ENCODE results near the gene TBX10. TPM values are rescaled to one million over a fixed set of nuclear protein-coding genes. Genes with fewer than 3 reads are reported as not detected.
"Not testable (repeated sequence)": the region's sequence is repeated elsewhere in the genome, so short reads cannot be mapped to it uniquely, and the experiment has no call there.

The TBX10 gene
- total and polyA plus RNA-seq, 5 donors from 2014 or later = not detected

- not testable (repeated sequence) for H3K4me1 ChIP-seq (ENCODE audit: control insufficient read depth, insufficient read depth, low read length, poor library complexity, severe bottlenecking); DNase-seq; H3K4me3 ChIP-seq (ENCODE audit: low read depth, low read length); H3K27ac ChIP-seq (ENCODE audit: insufficient read depth, low read length, poor library complexity, severe bottlenecking); H3K27ac Mint-ChIP-seq; H3K4me3 Mint-ChIP-seq; H3K27me3 ChIP-seq (ENCODE audit: control insufficient read depth, insufficient read depth, low read length); ATAC-seq (ENCODE audit: low read depth in 2 of 2); H3K36me3 Mint-ChIP-seq; H3K4me1 Mint-ChIP-seq; H3K9me3 ChIP-seq (ENCODE audit: control insufficient read depth in 2 of 2, low read length in 2 of 2); H3K36me3 ChIP-seq (ENCODE audit: control insufficient read depth, insufficient read depth, low read length); H3K9me3 Mint-ChIP-seq
- peaks cover 38% of the 10 kb centered on the region for H3K27me3 Mint-ChIP-seq
Observed at GRCh38 chr11:67597458-67597857, 42.1 kb downstream of the TBX10 start.

DNA sequence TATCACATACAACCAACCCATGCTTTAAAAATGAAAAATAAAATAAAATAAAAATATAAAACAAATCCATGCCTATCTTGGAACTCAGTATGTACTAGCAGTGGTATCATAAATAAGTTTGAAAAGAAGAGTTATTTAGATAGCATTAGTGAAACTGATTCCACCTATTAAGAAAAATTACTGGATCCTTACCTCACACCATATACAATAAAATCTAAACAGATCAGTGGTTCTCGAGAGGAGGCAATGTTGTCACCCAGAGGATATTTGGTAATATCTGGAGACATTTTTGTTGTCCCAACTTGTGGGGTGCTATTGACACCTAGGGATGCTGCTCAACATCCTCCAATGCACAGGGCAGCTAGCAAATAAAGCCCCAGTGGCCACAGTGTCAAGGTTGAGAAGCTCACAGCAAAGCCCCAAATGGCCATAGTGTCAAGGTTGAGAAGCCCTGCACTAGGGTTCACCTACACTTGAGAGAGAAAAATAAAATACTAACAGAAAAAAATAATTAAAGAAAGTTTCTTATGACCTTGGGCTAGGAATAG is 42.7 kb downstream of the TBX10 start:
- H3K27me3 ChIP-seq (ENCODE audit: control insufficient read depth, insufficient read depth, low read length) = peaks cover 4% of the 10 kb centered on the region
- no peaks in the 10 kb centered on the region for H3K36me3 ChIP-seq (ENCODE audit: control insufficient read depth, insufficient read depth, low read length)
- H3K4me3 Mint-ChIP-seq = no peak overlapping the region
- H3K4me3 ChIP-seq (ENCODE audit: low read depth, low read length) = no peak overlapping the region
- no peaks in the 10 kb centered on the region for H3K9me3 Mint-ChIP-seq
- H3K27me3 Mint-ChIP-seq = peaks cover 36% of the 10 kb centered on the region
- no peak for ATAC-seq (ENCODE audit: low read depth in 2 of 2)
- H3K27ac Mint-ChIP-seq = no peak overlapping the region
- H3K9me3 ChIP-seq (ENCODE audit: control insufficient read depth in 2 of 2, low read length in 2 of 2) = peaks cover 0 to 2% of the 10 kb centered on the region in 2 experiments
- DNase-seq = no peak
- no peak overlapping the region for H3K27ac ChIP-seq (ENCODE audit: insufficient read depth, low read length, poor library complexity, severe bottlenecking)
- H3K4me1 ChIP-seq (ENCODE audit: control insufficient read depth, insufficient read depth, low read length, poor library complexity, severe bottlenecking) = no peaks in the 10 kb centered on the region
- H3K36me3 Mint-ChIP-seq = no peaks in the 10 kb centered on the region
- peaks cover 0 to 2% (median 0%) of the 10 kb centered on the region in 4 donors for H3K4me1 Mint-ChIP-seq

- H3K4me3 ChIP-seq (ENCODE audit: low read depth, low read length) = no peak overlapping the region
- Mint-ChIP-seq H3K4me3 (no peak overlapping the region), H3K4me1 (no peaks in the 10 kb centered on the region), H3K9me3 (no peaks in the 10 kb centered on the region), H3K27ac (no peak overlapping the region), H3K36me3 (no peaks in the 10 kb centered on the region), H3K27me3 (peaks cover 15% of the 10 kb centered on the region)
- no peaks in the 10 kb centered on the region for H3K27me3 ChIP-seq (ENCODE audit: control insufficient read depth, insufficient read depth, low read length)
- ATAC-seq (ENCODE audit: low read depth in 2 of 2) (no peak), DNase-seq (no peak)
- peaks cover 0 to 2% of the 10 kb centered on the region in 2 experiments for H3K9me3 ChIP-seq (ENCODE audit: control insufficient read depth in 2 of 2, low read length in 2 of 2)
- no peaks in the 10 kb centered on the region for H3K36me3 ChIP-seq (ENCODE audit: control insufficient read depth, insufficient read depth, low read length)
- H3K4me1 ChIP-seq (ENCODE audit: control insufficient read depth, insufficient read depth, low read length, poor library complexity, severe bottlenecking) = no peaks in the 10 kb centered on the region
- no peak overlapping the region for H3K27ac ChIP-seq (ENCODE audit: insufficient read depth, low read length, poor library complexity, severe bottlenecking)
Observed at GRCh38 chr11:67594480-67594879, 45.1 kb downstream of the TBX10 start.

GRCh38 chr11:67593565-67593905 is 46.0 kb downstream of the TBX10 start:
- no peak overlapping the region for H3K27ac ChIP-seq (ENCODE audit: insufficient read depth, low read length, poor library complexity, severe bottlenecking)
- DNase-seq = no peak
- no peak overlapping the region for H3K4me3 ChIP-seq (ENCODE audit: low read depth, low read length)
- Mint-ChIP-seq H3K4me1 (no peaks in the 10 kb centered on the region), H3K36me3 (no peaks in the 10 kb centered on the region), H3K27ac (no peak overlapping the region), H3K27me3 (peaks cover 5% of the 10 kb centered on the region), H3K4me3 (no peak overlapping the region), H3K9me3 (no peaks in the 10 kb centered on the region)
- H3K36me3 ChIP-seq (ENCODE audit: control insufficient read depth, insufficient read depth, low read length) = no peaks in the 10 kb centered on the region
- peaks cover 0 to 2% of the 10 kb centered on the region in 2 experiments for H3K9me3 ChIP-seq (ENCODE audit: control insufficient read depth in 2 of 2, low read length in 2 of 2)
- ATAC-seq (ENCODE audit: low read depth in 2 of 2) = no peak
- no peaks in the 10 kb centered on the region for H3K4me1 ChIP-seq (ENCODE audit: control insufficient read depth, insufficient read depth, low read length, poor library complexity, severe bottlenecking)
- no peaks in the 10 kb centered on the region for H3K27me3 ChIP-seq (ENCODE audit: control insufficient read depth, insufficient read depth, low read length)

DNA sequence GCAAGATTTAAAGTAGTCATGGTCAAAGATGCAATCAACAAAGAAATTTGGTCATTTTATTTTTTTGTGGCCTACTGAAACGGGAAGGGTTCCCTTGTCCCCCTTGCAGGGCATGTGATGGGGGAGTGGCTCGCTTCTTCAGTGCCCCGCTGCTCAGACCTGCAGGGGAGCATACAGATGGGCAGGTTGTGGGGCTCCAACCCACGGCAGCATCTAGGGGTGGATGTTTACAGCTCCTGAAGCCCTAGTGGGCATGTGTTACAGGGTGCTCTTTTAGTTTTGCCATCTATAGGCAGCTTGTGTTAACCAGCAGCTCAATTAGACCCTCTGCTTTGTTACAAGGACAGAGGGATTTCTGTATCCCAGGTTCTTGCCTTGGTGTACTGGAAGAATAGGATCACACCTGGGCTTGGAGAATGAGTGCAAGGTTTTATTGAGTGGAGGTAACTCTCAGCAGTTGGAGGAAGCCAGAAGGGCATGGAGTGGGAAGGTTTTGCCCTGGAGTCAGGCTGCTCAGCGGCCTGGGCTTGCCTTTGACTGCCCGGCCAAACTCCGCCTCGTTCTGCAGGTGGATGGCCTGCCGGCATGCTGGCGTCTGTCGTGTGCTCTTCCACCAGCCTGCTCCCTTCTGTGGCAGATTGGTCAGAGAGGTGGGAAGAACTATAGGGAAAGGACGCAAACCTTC is 46.5 kb downstream of the TBX10 start:
- H3K36me3 ChIP-seq (ENCODE audit: control insufficient read depth, insufficient read depth, low read length) = no peaks in the 10 kb centered on the region
- no peak overlapping the region for H3K4me3 ChIP-seq (ENCODE audit: low read depth, low read length)
- Mint-ChIP-seq H3K27ac (peak overlapping the region in 1 of 3 donors; percentile 66), H3K36me3 (no peaks in the 10 kb centered on the region), H3K4me1 (peaks cover 0 to 2% (median 0%) of the 10 kb centered on the region in 4 donors), H3K9me3 (no peaks in the 10 kb centered on the region), H3K4me3 (no peak overlapping the region), H3K27me3 (peaks cover 4% of the 10 kb centered on the region)
- H3K27me3 ChIP-seq (ENCODE audit: control insufficient read depth, insufficient read depth, low read length) = no peaks in the 10 kb centered on the region
- peaks cover 0 to 2% of the 10 kb centered on the region in 2 experiments for H3K9me3 ChIP-seq (ENCODE audit: control insufficient read depth in 2 of 2, low read length in 2 of 2)
- ATAC-seq (ENCODE audit: low read depth in 2 of 2) (no peak), DNase-seq (no peak)
- H3K4me1 ChIP-seq (ENCODE audit: control insufficient read depth, insufficient read depth, low read length, poor library complexity, severe bottlenecking) = no peaks in the 10 kb centered on the region
- H3K27ac ChIP-seq (ENCODE audit: insufficient read depth, low read length, poor library complexity, severe bottlenecking) = no peak overlapping the region

GRCh38 chr11:67588899-67589415 is 50.6 kb downstream of the TBX10 start:
- H3K27ac Mint-ChIP-seq = peak overlapping the region in 1 of 3 donors; percentile 26
- H3K27ac ChIP-seq (ENCODE audit: insufficient read depth, low read length, poor library complexity, severe bottlenecking); DNase-seq; ATAC-seq (ENCODE audit: low read depth in 2 of 2); H3K4me3 ChIP-seq (ENCODE audit: low read depth, low read length); H3K36me3 ChIP-seq (ENCODE audit: control insufficient read depth, insufficient read depth, low read length); H3K4me1 ChIP-seq (ENCODE audit: control insufficient read depth, insufficient read depth, low read length, poor library complexity, severe bottlenecking); H3K36me3 Mint-ChIP-seq; H3K27me3 Mint-ChIP-seq; H3K9me3 ChIP-seq (ENCODE audit: control insufficient read depth in 2 of 2, low read length in 2 of 2); H3K27me3 ChIP-seq (ENCODE audit: control insufficient read depth, insufficient read depth, low read length); H3K4me3 Mint-ChIP-seq; H3K9me3 Mint-ChIP-seq: not testable (repeated sequence)
- peaks cover 0 to 33% (median 12%) of the 10 kb centered on the region in 4 donors for H3K4me1 Mint-ChIP-seq

GRCh38 chr11:67588136-67588503 is 51.4 kb downstream of the TBX10 start:
- Mint-ChIP-seq H3K9me3 (peaks cover 0 to 2% (median 0%) of the 10 kb centered on the region in 7 donors), H3K4me1 (peaks cover 0 to 33% (median 14%) of the 10 kb centered on the region in 4 donors), H3K4me3 (peak overlapping the region in 1 of 4 donors; percentile 30), H3K36me3 (peaks cover 6% of the 10 kb centered on the region), H3K27ac (peak overlapping the region in 1 of 3 donors; percentile 0), H3K27me3 (no peaks in the 10 kb centered on the region)
- Histone ChIP-seq H3K27me3 (ENCODE audit: control insufficient read depth, insufficient read depth, low read length) (no peaks in the 10 kb centered on the region), H3K4me1 (ENCODE audit: control insufficient read depth, insufficient read depth, low read length, poor library complexity, severe bottlenecking) (peaks cover 14% of the 10 kb centered on the region), H3K9me3 (ENCODE audit: control insufficient read depth in 2 of 2, low read length in 2 of 2) (no peaks in the 10 kb centered on the region), H3K36me3 (ENCODE audit: control insufficient read depth, insufficient read depth, low read length) (no peaks in the 10 kb centered on the region), H3K27ac (ENCODE audit: insufficient read depth, low read length, poor library complexity, severe bottlenecking) (no peak overlapping the region), H3K4me3 (ENCODE audit: low read depth, low read length) (no peak overlapping the region)
- ATAC-seq (ENCODE audit: low read depth in 2 of 2) (no peak), DNase-seq (no peak)
